Right hindlimb (tissue), 1 donor: ENCODE measurements around the gene ACYP2.
"Not testable (repeated sequence)": the region's sequence is repeated elsewhere in the genome, so short reads cannot be mapped to it uniquely, and the experiment has no call there.

ENCODE experiments used
- DNase-seq: peaks from one replicate; pipeline ENCODE4 v3.0.0-alpha.2; 2018

Gene ACYP2

GRCh38 chr2:54275541-54275940, 160.1 kb downstream of the ACYP2 start:
- DNase-seq: no peak

GRCh38 chr2:54279385-54279784, 164.0 kb downstream of the ACYP2 start:
- DNase-seq: no peak

- DNase-seq: no peak
These were observed 169.4 kb downstream of the ACYP2 start for GRCh38 chr2:54284826-54285225.

- DNase-seq: no peak
These were observed 170.0 kb downstream of the ACYP2 start for GRCh38 chr2:54285451-54285850.

DNA sequence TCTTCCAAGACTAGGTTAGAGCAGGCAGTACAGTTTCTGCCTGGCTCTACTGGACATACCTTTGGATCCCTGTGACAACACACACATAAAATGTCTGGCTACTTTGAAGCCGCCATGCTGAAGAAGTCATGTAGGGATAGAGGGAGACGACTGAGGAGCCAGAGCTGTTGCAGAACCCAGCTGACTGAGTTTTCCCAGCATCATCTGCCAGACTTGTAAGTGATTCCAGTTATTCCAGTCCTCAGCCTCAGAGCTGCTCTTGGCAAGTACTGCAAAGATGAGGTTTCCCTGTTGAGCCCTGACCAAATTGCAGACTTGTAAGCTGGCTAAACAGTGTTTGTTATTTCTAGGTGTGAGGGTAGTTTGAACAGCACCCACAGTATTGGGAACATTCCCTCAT, 172.1 kb downstream of the ACYP2 start:
- peak; percentile 68 for DNase-seq

GRCh38 chr2:54289917-54290316, 174.5 kb downstream of the ACYP2 start:
- DNase-seq: peak; percentile 32

GRCh38 chr2:54290356-54291025, 175.1 kb downstream of the ACYP2 start:
- DNase-seq: peak; percentile 69

GRCh38 chr2:54294665-54295064, 179.2 kb downstream of the ACYP2 start:
- not testable (repeated sequence) for DNase-seq

GRCh38 chr2:54295911-54296310, 180.5 kb downstream of the ACYP2 start:
- DNase-seq: no peak

GRCh38 chr2:54298514-54298913, 183.1 kb downstream of the ACYP2 start:
- no peak for DNase-seq

DNA sequence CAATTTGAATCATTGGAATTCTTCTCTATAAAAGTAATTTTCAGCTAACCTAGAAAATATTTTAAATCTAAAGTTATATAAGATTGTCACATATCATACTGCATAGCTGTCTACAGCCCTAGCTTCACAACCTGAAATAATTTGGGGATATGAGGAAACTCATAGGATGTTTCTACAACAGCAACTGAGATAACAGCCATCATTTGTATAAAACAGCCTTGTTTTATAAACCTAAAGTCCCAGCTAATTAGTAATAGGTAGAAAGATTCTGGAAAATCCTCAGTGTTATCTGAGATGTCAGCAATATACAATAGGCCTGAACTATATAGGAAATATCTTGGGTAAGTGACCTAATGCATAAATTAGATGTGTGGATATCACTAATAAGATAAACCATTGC, 188.2 kb downstream of the ACYP2 start:
- no peak for DNase-seq

GRCh38 chr2:54306556-54306955, 191.1 kb downstream of the ACYP2 start:
- DNase-seq: no peak

GRCh38 chr2:54308186-54308585, 192.8 kb downstream of the ACYP2 start:
- no peak for DNase-seq

- no peak for DNase-seq
These were observed 193.4 kb downstream of the ACYP2 start for GRCh38 chr2:54308782-54309181.

GRCh38 chr2:54310311-54310710, 194.9 kb downstream of the ACYP2 start:
- no peak for DNase-seq

- DNase-seq: no peak
These were observed 195.5 kb downstream of the ACYP2 start for GRCh38 chr2:54310961-54311360.

DNA sequence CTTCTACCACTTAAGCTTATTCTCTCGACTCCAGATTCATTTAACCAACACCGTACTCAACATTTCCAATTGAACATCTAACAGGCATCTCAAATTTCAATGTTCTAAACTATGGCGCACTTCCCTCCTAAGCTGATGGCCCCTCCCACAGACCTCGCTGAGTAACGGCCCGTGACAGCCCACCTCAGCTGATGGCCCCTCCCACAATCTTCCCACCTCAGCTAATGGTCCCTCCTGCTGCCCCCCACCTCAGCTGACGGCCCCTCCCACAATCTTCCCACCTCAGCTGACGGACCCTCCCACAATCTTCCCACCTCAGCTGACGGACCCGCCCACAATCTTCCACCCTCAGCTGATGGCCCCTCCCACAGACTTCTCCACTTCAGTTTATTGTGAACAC, 197.7 kb downstream of the ACYP2 start:
- no peak for DNase-seq

- DNase-seq: no peak
These were observed 202.6 kb downstream of the ACYP2 start for GRCh38 chr2:54317973-54318372.

GRCh38 chr2:54318821-54319220, 203.4 kb downstream of the ACYP2 start:
- no peak for DNase-seq

DNA sequence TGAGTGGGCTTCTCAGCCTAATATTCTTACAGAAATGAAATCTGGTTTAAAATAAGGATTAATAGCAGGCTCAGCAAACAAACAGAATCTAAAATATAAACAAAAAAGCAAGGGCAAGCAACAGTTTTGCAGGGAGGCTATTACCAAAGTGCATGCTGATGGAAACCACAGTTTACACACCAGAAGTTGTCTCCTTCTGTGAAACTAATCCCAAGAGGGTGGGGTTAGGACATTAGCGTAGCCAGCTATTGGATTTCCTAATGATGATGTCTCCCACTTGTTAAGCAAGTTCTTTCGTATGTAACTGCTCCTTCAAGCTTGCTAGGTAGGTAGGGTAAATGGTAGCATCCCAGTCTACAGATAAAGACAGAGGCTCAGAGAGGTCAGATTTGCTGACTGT, 205.6 kb downstream of the ACYP2 start:
- DNase-seq: no peak

GRCh38 chr2:54324517-54324916, 209.1 kb downstream of the ACYP2 start:
- DNase-seq: not testable (repeated sequence)

DNA sequence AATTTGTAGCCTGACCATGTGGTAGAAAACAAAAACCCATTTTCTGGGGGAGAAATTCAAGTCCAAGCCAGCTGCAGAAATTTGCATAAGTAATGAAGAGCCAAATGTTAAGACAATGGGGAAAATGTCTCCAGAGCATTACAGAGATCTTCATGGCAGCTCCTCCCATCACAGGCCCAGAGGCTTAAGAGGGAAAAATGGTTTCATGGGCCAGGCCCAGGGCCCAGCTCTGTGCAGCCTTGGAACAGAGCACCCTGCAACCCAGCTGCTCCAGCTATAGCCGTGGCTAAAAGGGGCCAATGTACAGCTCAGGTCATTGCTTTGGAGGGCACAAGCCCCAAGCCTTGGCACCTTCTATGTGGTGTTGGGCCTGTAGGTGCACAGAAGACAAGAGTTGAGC, 209.7 kb downstream of the ACYP2 start:
- DNase-seq: no peak

- no peak for DNase-seq
These were observed 214.2 kb downstream of the ACYP2 start for GRCh38 chr2:54329482-54330161.

DNA sequence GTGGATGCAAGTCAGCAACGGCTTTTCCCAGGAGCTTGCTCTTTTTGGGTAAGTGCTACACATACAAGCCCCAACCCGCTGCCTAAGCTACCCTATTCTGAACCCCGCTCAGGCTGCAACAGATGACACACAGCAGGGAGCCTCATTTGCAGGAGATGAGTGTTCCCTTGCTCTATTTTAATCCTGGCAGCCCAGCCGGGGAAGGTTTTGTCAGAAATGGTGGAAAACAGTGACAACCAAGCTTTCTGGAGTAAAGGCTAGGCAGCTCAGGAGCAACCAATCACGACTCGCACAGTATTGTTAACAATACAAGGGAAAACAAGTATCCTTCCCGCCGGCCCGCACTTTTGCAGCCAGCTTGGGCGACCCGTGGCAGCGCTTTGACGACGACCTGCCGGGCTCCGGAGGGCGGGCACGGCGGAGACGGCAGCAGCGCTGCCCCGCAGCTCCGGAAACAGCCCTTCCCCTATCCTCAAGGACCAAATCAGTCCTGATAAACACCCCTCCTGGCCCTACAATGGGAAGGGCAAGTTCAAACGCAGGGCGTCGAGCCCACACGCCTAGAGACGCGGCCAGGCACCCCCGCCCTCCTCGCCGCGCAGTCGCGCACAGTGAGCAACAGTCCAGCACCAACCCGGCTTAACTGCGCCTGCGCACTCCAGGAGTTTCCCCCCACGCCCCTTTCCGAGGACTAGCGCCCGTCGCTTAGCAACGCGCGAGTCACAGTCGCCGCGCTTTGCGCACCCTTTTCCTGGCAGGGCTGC, 214.9 kb downstream of the ACYP2 start:
- peak; percentile 98 for DNase-seq
